ENCODE data around the gene ACOT9.
A peak's percentile ranks its signal among the peaks of the same experiment; 100 is the strongest.

ACOT9 gene

DNA sequence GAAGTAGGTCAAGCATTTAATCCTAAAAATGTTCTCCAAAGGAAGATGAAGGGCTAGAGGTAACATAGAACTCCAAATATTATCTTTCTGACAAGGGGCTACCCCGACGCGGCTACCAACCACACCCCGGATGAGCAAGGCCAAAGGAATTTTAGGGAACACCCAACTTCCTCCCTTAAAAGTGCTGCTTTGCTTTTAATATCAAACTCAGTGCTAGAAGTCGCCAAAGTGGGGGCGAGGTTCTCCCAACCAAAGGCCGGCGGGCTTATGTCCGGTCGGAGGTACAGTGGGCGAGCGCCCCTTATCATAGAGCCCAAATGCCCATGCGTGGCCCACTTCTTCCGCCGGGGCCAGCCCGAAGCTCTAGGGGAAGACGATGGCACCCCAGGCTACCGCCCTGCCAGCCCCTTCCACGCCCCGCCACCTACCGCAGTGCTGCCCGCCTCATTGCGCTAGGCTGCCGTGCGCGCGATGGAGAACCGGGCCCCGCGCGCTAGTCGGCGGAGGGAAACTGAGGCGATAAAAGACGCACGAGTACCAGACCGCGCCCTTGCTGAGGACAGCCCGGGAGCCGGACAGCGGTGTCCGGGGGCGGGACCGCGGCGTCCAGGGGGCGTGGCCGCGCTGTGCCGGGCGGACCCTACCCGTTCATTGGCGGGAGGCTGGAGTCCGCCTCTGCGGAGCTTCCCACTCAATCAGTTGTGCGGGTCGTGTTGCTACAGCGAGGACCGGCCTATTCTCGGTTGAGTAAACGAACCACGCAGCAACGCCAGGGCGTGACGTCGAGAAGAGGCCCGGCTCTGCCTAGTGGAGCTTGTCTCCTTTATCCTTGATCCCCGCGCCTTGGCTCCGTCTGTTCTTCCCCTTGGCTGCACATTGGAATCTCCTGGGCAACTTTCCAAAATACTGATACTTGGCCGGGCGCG, at the start of gene ACOT9:
TSS of gene ACOT9 (minus strand) at position 580 of the 926 bp plus-strand sequence. CDS start at position 448, 132 bp downstream.
- H3K27ac ChIP-seq, result peak within 1 kb of the TSS; percentile 86
- no peak for TF ChIP-seq ZFX (IDR thresholded peaks at IDR 0.05)
- TF ChIP-seq CTCF (conservative IDR thresholded peaks at IDR 0.05), result no peak

DNA sequence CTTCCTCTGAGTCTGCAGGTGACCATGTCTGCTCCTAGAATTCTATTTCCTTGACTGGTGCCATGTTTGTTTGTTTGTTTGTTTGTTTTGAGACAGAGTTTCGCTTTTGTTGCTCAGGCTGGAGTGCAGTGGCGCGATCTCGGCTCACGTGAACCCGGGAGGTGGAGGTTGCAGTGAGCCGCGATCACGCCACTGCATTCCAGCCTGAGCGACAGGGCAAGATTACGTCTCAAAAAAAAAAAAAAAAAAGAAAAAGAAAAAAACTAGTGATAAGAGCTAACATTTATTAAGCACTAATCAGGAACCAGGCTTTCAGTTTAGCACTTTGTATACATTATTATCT, 47.0 kb upstream of the ACOT9 start:
- TF ChIP-seq CTCF (conservative IDR thresholded peaks at IDR 0.05) (no peak), ZFX (IDR thresholded peaks at IDR 0.05) (no peak)
- H3K27ac ChIP-seq, result no peak overlapping the region

- TF ChIP-seq ZFX (IDR thresholded peaks at IDR 0.05) (no peak), CTCF (conservative IDR thresholded peaks at IDR 0.05) (no peak)
- H3K27ac ChIP-seq, result no peak overlapping the region
Measured at GRCh38 chrX:23789386-23790154, 46.5 kb upstream of the ACOT9 start.

DNA sequence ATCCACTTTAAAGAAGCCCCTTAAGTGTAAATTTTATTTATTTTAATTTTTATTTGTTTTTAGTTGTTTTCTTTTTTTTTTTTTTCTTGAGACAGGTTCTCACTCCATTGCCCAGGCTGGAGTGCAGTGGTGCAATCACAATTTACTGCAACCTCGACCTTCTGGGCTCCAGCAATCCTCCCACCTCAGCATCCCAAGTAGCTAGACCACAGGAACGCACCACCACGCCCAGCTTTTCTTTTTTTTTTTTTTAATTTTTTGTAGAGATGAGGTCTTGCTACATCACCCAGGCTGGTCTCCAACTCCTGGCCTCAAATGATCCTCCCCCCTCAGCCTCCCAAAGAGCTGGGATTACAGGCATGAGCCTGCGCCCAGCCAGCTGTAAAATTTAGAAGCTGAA, 45.9 kb upstream of the ACOT9 start:
- H3K27ac ChIP-seq, result no peak overlapping the region
- TF ChIP-seq CTCF (conservative IDR thresholded peaks at IDR 0.05), result no peak
- TF ChIP-seq ZFX (IDR thresholded peaks at IDR 0.05), result no peak

DNA sequence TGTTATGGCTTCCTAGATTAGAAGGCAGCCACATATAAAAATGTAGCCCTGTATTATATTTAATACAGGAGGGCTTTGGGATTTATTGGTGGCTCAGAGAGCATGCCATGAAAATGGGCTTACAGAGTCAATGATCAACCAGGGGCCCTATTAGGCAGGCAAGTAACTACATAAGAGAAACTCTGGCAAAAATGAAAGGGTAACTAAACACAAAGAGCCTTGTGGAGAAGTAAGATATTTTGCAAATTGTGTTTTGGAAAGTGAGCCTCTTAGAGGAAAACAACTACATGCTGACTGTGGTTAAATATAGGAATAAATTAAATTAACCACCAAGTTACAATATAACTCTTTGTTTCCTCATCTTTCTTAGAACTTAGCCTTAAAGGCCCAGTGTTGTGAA, 45.4 kb upstream of the ACOT9 start:
- H3K27ac ChIP-seq, result no peak overlapping the region

GRCh38 chrX:23787745-23788118, 44.7 kb upstream of the ACOT9 start:
- TF ChIP-seq CTCF (conservative IDR thresholded peaks at IDR 0.05) (no peak), ZFX (IDR thresholded peaks at IDR 0.05) (no peak)
- H3K27ac ChIP-seq, result no peak overlapping the region

More for the DNA sequence above, 45.4 kb upstream of the ACOT9 start:
- no peak for TF ChIP-seq CTCF (conservative IDR thresholded peaks at IDR 0.05)
- no peak for TF ChIP-seq ZFX (IDR thresholded peaks at IDR 0.05)

- no peak overlapping the region for H3K27ac ChIP-seq
- TF ChIP-seq CTCF (conservative IDR thresholded peaks at IDR 0.05) (no peak), ZFX (IDR thresholded peaks at IDR 0.05) (no peak)
Measured at GRCh38 chrX:23786268-23786815, 43.3 kb upstream of the ACOT9 start.

Data from C4-2B (cell line).